Tibial artery (tissue), 4 donors: Measurements from ENCODE around the gene TSPAN5.

Source experiments
- DNase-seq, 2 donors: peaks; one replicate each; pipeline ENCODE4 v3.0.0-alpha.2; 2019
- H3K27ac ChIP-seq, 2 donors: fragments of 200-600 bp; sonication (generic) in 1 of 2; 1 replicate in 1 of 2; 2 replicates in 1 of 2; pipeline ENCODE4 v1.5.1; 2018 to 2019; ENCODE audit warnings: mild to moderate bottlenecking in 1 of 2
- H3K27me3 ChIP-seq, 2 donors: fragments of 200-600 bp; sonication (generic) in 1 of 2; one replicate each; pipeline versions ENCODE4 v1.5.1 to v1.6.0; 2016 to 2019
- H3K36me3 ChIP-seq, 3 donors: fragments of 200-600 bp; sonication (generic) in 2 of 3; one replicate each; pipeline ENCODE4 v1.5.1; 2016 to 2019; ENCODE audit warnings: mild to moderate bottlenecking in 2 of 3
- H3K4me1 ChIP-seq, 4 donors: fragments of 200-600 bp; sonication (generic) in 2 of 4; 1 replicate in 3 of 4; 2 replicates in 1 of 4; pipeline ENCODE4 v1.5.1; 2016 to 2019
- H3K4me3 ChIP-seq, 2 donors: fragments of 200-600 bp; sonication (generic) in 1 of 2; 1 replicate in 1 of 2; 2 replicates in 1 of 2; pipeline ENCODE4 v1.5.1; 2018 to 2019; ENCODE audit warnings: mild to moderate bottlenecking in 2 of 2
- H3K9me3 ChIP-seq, 3 donors: fragments of 200-600 bp; sonication (generic) in 1 of 3; one replicate each; pipeline ENCODE4 v1.5.1; 2016 to 2019
- CTCF ChIP-seq, 2 experiments: fragments of 200-600 bp in 1 of 2; fragments of 450-650 bp in 1 of 2; IDR thresholded peaks; one replicate each; pipeline ENCODE4 v1.5.1; 2017 to 2019; ENCODE audit warnings: antibody characterized with exemption in 2 of 2, mild to moderate bottlenecking in 1 of 2, moderate library complexity in 1 of 2
- intact Hi-C: fragments of 100-400 bp; cut with DNase I; formaldehyde crosslinking; loops from one replicate; pipeline ENCODE4 v1.15.0; 2023; ENCODE audit warnings: low total_unique reads

The TSPAN5 gene

GRCh38 chr4:98643755-98644154, 14.7 kb downstream of the TSPAN5 start:
- TF ChIP-seq CTCF (IDR thresholded peaks at IDR 0.05): no peak
- intact Hi-C loops: no loop called here
- DNase-seq: no peak
- H3K4me1 ChIP-seq: peaks cover 0 to 11% (median 1%) of the 10 kb centered on the region in 4 donors
- H3K36me3 ChIP-seq: no peaks in the 10 kb centered on the region
- H3K4me3 ChIP-seq: no peak overlapping the region
- H3K9me3 ChIP-seq: no peaks in the 10 kb centered on the region
- H3K27me3 ChIP-seq: no peaks in the 10 kb centered on the region
- no peak overlapping the region for H3K27ac ChIP-seq

GRCh38 chr4:98642991-98643426, 15.4 kb downstream of the TSPAN5 start:
- Histone ChIP-seq H3K9me3 (no peaks in the 10 kb centered on the region), H3K4me3 (no peak overlapping the region), H3K27me3 (no peaks in the 10 kb centered on the region), H3K4me1 (peaks cover 0 to 3% (median 0%) of the 10 kb centered on the region in 4 donors), H3K27ac (no peak overlapping the region), H3K36me3 (no peaks in the 10 kb centered on the region)
- intact Hi-C loops: no loop called here
- no peak for TF ChIP-seq CTCF (IDR thresholded peaks at IDR 0.05)
- DNase-seq: no peak

GRCh38 chr4:98641906-98642668, 16.3 kb downstream of the TSPAN5 start:
- intact Hi-C loops: no loop called here
- Histone ChIP-seq H3K36me3 (no peaks in the 10 kb centered on the region), H3K27me3 (no peaks in the 10 kb centered on the region), H3K4me1 (no peaks in the 10 kb centered on the region), H3K4me3 (no peak overlapping the region), H3K27ac (no peak overlapping the region), H3K9me3 (no peaks in the 10 kb centered on the region)
- TF ChIP-seq CTCF (IDR thresholded peaks at IDR 0.05): no peak
- no peak for DNase-seq

GRCh38 chr4:98641376-98641775, 17.0 kb downstream of the TSPAN5 start:
- Histone ChIP-seq H3K4me3 (no peak overlapping the region), H3K27ac (no peak overlapping the region), H3K36me3 (no peaks in the 10 kb centered on the region), H3K27me3 (no peaks in the 10 kb centered on the region), H3K4me1 (no peaks in the 10 kb centered on the region), H3K9me3 (no peaks in the 10 kb centered on the region)
- intact Hi-C loops: no loop called here
- no peak for DNase-seq
- TF ChIP-seq CTCF (IDR thresholded peaks at IDR 0.05): no peak

GRCh38 chr4:98639523-98639922, 18.9 kb downstream of the TSPAN5 start:
- no peak for DNase-seq
- no peaks in the 10 kb centered on the region for H3K9me3 ChIP-seq
- H3K36me3 ChIP-seq: no peaks in the 10 kb centered on the region
- no peak overlapping the region for H3K27ac ChIP-seq
- no peak overlapping the region for H3K4me3 ChIP-seq
- H3K4me1 ChIP-seq: no peaks in the 10 kb centered on the region
- no peaks in the 10 kb centered on the region for H3K27me3 ChIP-seq
- TF ChIP-seq CTCF (IDR thresholded peaks at IDR 0.05): no peak
- intact Hi-C loops: no loop called here
